IPS-18a (cell line): Measurements from ENCODE around the gene MRPL50.
"Not testable (repeated sequence)": the region's sequence is repeated elsewhere in the genome, so short reads cannot be mapped to it uniquely, and the experiment has no call there.

ENCODE experiments used
- H3K27ac ChIP-seq: one replicate; pipeline ENCODE4 v1.5.1; 2013; ENCODE audit warnings: low read length
- H3K27me3 ChIP-seq: one replicate; pipeline ENCODE4 v1.6.1; 2013; ENCODE audit warnings: mild to moderate bottlenecking, low read length; ENCODE audit not compliant: control insufficient read depth, insufficient read depth
- H3K36me3 ChIP-seq: one replicate; pipeline ENCODE4 v1.6.1; 2013; ENCODE audit warnings: low read depth, low read length; ENCODE audit not compliant: control insufficient read depth
- H3K4me1 ChIP-seq: one replicate; pipeline ENCODE4 v1.6.1; 2013; ENCODE audit warnings: low read depth, low read length; ENCODE audit not compliant: control insufficient read depth
- H3K4me3 ChIP-seq: one replicate; pipeline ENCODE4 v1.5.1; 2013; ENCODE audit warnings: low read length
- H3K9ac ChIP-seq: one replicate; pipeline ENCODE4 v1.6.1; 2013; ENCODE audit warnings: mild to moderate bottlenecking, low read length, moderate library complexity
- H3K9me3 ChIP-seq: one replicate; pipeline ENCODE4 v1.6.1; 2013; ENCODE audit warnings: low read depth, low read length; ENCODE audit not compliant: control insufficient read depth

MRPL50 gene

GRCh38 chr9:101393135-101393534 is 5.3 kb downstream of the MRPL50 start:
- H3K4me1 ChIP-seq = peaks cover 5% of the 10 kb centered on the region
- H3K9ac ChIP-seq = no peak overlapping the region
- H3K27me3 ChIP-seq = no peaks in the 10 kb centered on the region
- H3K4me3 ChIP-seq = no peak overlapping the region
- peaks cover 5% of the 10 kb centered on the region for H3K9me3 ChIP-seq
- H3K27ac ChIP-seq = no peak overlapping the region
- H3K36me3 ChIP-seq = peaks cover 28% of the 10 kb centered on the region

- Histone ChIP-seq H3K27ac (no peak overlapping the region), H3K4me1 (peaks cover 9% of the 10 kb centered on the region), H3K9me3 (peaks cover 3% of the 10 kb centered on the region), H3K9ac (no peak overlapping the region), H3K36me3 (peaks cover 29% of the 10 kb centered on the region), H3K4me3 (no peak overlapping the region), H3K27me3 (no peaks in the 10 kb centered on the region)
Measured at GRCh38 chr9:101388507-101388993, 9.9 kb downstream of the MRPL50 start.

GRCh38 chr9:101387871-101388506 is 10.4 kb downstream of the MRPL50 start:
- H3K27me3 ChIP-seq = no peaks in the 10 kb centered on the region
- no peak overlapping the region for H3K27ac ChIP-seq
- peaks cover 9% of the 10 kb centered on the region for H3K4me1 ChIP-seq
- peaks cover 3% of the 10 kb centered on the region for H3K9me3 ChIP-seq
- H3K4me3 ChIP-seq = no peak overlapping the region
- H3K36me3 ChIP-seq = peaks cover 29% of the 10 kb centered on the region
- H3K9ac ChIP-seq = no peak overlapping the region

GRCh38 chr9:101384873-101385536 is 13.4 kb downstream of the MRPL50 start, which contains the start of gene BAAT:
Gene BAAT (minus strand): TSS chr9:101385006. CDS start chr9:101371404, 13,602 bp downstream.
- not testable (repeated sequence) for H3K4me3 ChIP-seq, H3K9ac ChIP-seq, H3K9me3 ChIP-seq, H3K27ac ChIP-seq, H3K4me1 ChIP-seq, H3K27me3 ChIP-seq
- peaks cover 19% of the 10 kb centered on the region for H3K36me3 ChIP-seq

GRCh38 chr9:101383361-101383760 is 15.1 kb downstream of the MRPL50 start:
- Histone ChIP-seq H3K36me3 (peaks cover 5% of the 10 kb centered on the region), H3K4me1 (peaks cover 9% of the 10 kb centered on the region), H3K9me3 (peaks cover 3% of the 10 kb centered on the region), H3K27me3 (no peaks in the 10 kb centered on the region), H3K27ac (no peak overlapping the region), H3K9ac (no peak overlapping the region), H3K4me3 (no peak overlapping the region)

- Histone ChIP-seq H3K36me3 (no peaks in the 10 kb centered on the region), H3K27me3 (no peaks in the 10 kb centered on the region), H3K9ac (no peak overlapping the region), H3K9me3 (peaks cover 3% of the 10 kb centered on the region), H3K4me3 (no peak overlapping the region), H3K4me1 (peaks cover 9% of the 10 kb centered on the region), H3K27ac (no peak overlapping the region)
Measured at GRCh38 chr9:101381833-101382342, 16.5 kb downstream of the MRPL50 start.

- Histone ChIP-seq H3K9ac (no peak overlapping the region), H3K27me3 (no peaks in the 10 kb centered on the region), H3K4me1 (peaks cover 9% of the 10 kb centered on the region), H3K36me3 (no peaks in the 10 kb centered on the region), H3K9me3 (peaks cover 3% of the 10 kb centered on the region), H3K27ac (no peak overlapping the region), H3K4me3 (no peak overlapping the region)
Measured at GRCh38 chr9:101381118-101381517, 17.3 kb downstream of the MRPL50 start.

GRCh38 chr9:101380295-101380694 is 18.1 kb downstream of the MRPL50 start:
- Histone ChIP-seq H3K4me3 (no peak overlapping the region), H3K4me1 (peaks cover 9% of the 10 kb centered on the region), H3K36me3 (no peaks in the 10 kb centered on the region), H3K27ac (no peak overlapping the region), H3K27me3 (no peaks in the 10 kb centered on the region), H3K9me3 (peaks cover under 1% of the 10 kb centered on the region), H3K9ac (no peak overlapping the region)

GRCh38 chr9:101376111-101376848 is 22.1 kb downstream of the MRPL50 start:
- Histone ChIP-seq H3K9me3 (no peaks in the 10 kb centered on the region), H3K27me3 (no peaks in the 10 kb centered on the region), H3K4me1 (no peaks in the 10 kb centered on the region), H3K27ac (no peak overlapping the region), H3K4me3 (no peak overlapping the region), H3K36me3 (no peaks in the 10 kb centered on the region), H3K9ac (no peak overlapping the region)

- H3K27me3 ChIP-seq = no peaks in the 10 kb centered on the region
- H3K36me3 ChIP-seq = no peaks in the 10 kb centered on the region
- no peak overlapping the region for H3K9ac ChIP-seq
- H3K9me3 ChIP-seq = no peaks in the 10 kb centered on the region
- H3K27ac ChIP-seq = no peak overlapping the region
- H3K4me3 ChIP-seq = no peak overlapping the region
- no peaks in the 10 kb centered on the region for H3K4me1 ChIP-seq
Measured at GRCh38 chr9:101375546-101375945, 22.9 kb downstream of the MRPL50 start.

GRCh38 chr9:101372327-101373118 is 25.9 kb downstream of the MRPL50 start:
- Histone ChIP-seq H3K4me1 (no peaks in the 10 kb centered on the region), H3K4me3 (no peak overlapping the region), H3K36me3 (no peaks in the 10 kb centered on the region), H3K9ac (no peak overlapping the region), H3K9me3 (no peaks in the 10 kb centered on the region), H3K27ac (no peak overlapping the region), H3K27me3 (no peaks in the 10 kb centered on the region)
